ENCODE measurements around the gene RCE1.

Gene RCE1

GRCh38 chr11:66810576-66811185, 32.6 kb upstream of the RCE1 start:
- no peak for TF ChIP-seq EZH2 (IDR thresholded peaks at IDR 0.05; ENCODE audit: borderline replicate concordance, low read depth, low read length, severe bottlenecking)
- TF ChIP-seq CTCF (IDR thresholded peaks at IDR 0.05; ENCODE audit: borderline replicate concordance, extremely low read depth, low read length, poor library complexity, severe bottlenecking): no peak
- Histone ChIP-seq H3K4me3 (ENCODE audit: low read depth in 1 of 2, low read length in 2 of 2) (no peak overlapping the region), H3K9ac (ENCODE audit: low read depth, low read length) (no peak overlapping the region), H4K20me1 (ENCODE audit: insufficient read depth, low read length) (no peaks in the 10 kb centered on the region), H3K4me1 (ENCODE audit: insufficient read depth, low read length) (no peaks in the 10 kb centered on the region), H3K27me3 (ENCODE audit: insufficient read depth, low read length, poor library complexity) (no peaks in the 10 kb centered on the region), H3K36me3 (ENCODE audit: insufficient read depth, low read length) (no peaks in the 10 kb centered on the region), H3K9me3 (ENCODE audit: insufficient read depth, low read length, severe bottlenecking) (no peaks in the 10 kb centered on the region), H3K27ac (ENCODE audit: low read length) (no peak overlapping the region), H3K4me2 (ENCODE audit: insufficient read depth, low read length) (no peak overlapping the region), H3K79me2 (ENCODE audit: insufficient read depth, low read length) (no peaks in the 10 kb centered on the region), H2AFZ (ENCODE audit: low read depth, low read length) (no peak overlapping the region)
- DNase-seq (no peak), ATAC-seq (ENCODE audit: insufficient read depth, low read depth) (no peak)

GRCh38 chr11:66814678-66815077, 28.6 kb upstream of the RCE1 start:
- H3K79me2 ChIP-seq (ENCODE audit: insufficient read depth, low read length): no peaks in the 10 kb centered on the region
- H3K4me1 ChIP-seq (ENCODE audit: insufficient read depth, low read length): no peaks in the 10 kb centered on the region
- no peak overlapping the region for H3K4me2 ChIP-seq (ENCODE audit: insufficient read depth, low read length)
- ATAC-seq (ENCODE audit: insufficient read depth, low read depth) (no peak), DNase-seq (no peak)
- no peak overlapping the region for H3K4me3 ChIP-seq (ENCODE audit: low read depth in 1 of 2, low read length in 2 of 2)
- H3K9ac ChIP-seq (ENCODE audit: low read depth, low read length): no peak overlapping the region
- TF ChIP-seq EZH2 (IDR thresholded peaks at IDR 0.05; ENCODE audit: borderline replicate concordance, low read depth, low read length, severe bottlenecking) (no peak), CTCF (IDR thresholded peaks at IDR 0.05; ENCODE audit: borderline replicate concordance, extremely low read depth, low read length, poor library complexity, severe bottlenecking) (no peak)
- no peak overlapping the region for H3K27ac ChIP-seq (ENCODE audit: low read length)
- H3K36me3 ChIP-seq (ENCODE audit: insufficient read depth, low read length): no peaks in the 10 kb centered on the region
- H4K20me1 ChIP-seq (ENCODE audit: insufficient read depth, low read length): no peaks in the 10 kb centered on the region
- no peaks in the 10 kb centered on the region for H3K27me3 ChIP-seq (ENCODE audit: insufficient read depth, low read length, poor library complexity)
- H3K9me3 ChIP-seq (ENCODE audit: insufficient read depth, low read length, severe bottlenecking): no peaks in the 10 kb centered on the region
- H2AFZ ChIP-seq (ENCODE audit: low read depth, low read length): no peak overlapping the region

- H3K9me3 ChIP-seq (ENCODE audit: insufficient read depth, low read length, severe bottlenecking): no peaks in the 10 kb centered on the region
- no peaks in the 10 kb centered on the region for H3K36me3 ChIP-seq (ENCODE audit: insufficient read depth, low read length)
- TF ChIP-seq EZH2 (IDR thresholded peaks at IDR 0.05; ENCODE audit: borderline replicate concordance, low read depth, low read length, severe bottlenecking) (no peak), CTCF (IDR thresholded peaks at IDR 0.05; ENCODE audit: borderline replicate concordance, extremely low read depth, low read length, poor library complexity, severe bottlenecking) (no peak)
- H3K27me3 ChIP-seq (ENCODE audit: insufficient read depth, low read length, poor library complexity): no peaks in the 10 kb centered on the region
- H3K79me2 ChIP-seq (ENCODE audit: insufficient read depth, low read length): no peaks in the 10 kb centered on the region
- H3K9ac ChIP-seq (ENCODE audit: low read depth, low read length): no peak overlapping the region
- H3K4me2 ChIP-seq (ENCODE audit: insufficient read depth, low read length): no peak overlapping the region
- no peak overlapping the region for H3K27ac ChIP-seq (ENCODE audit: low read length)
- no peaks in the 10 kb centered on the region for H3K4me1 ChIP-seq (ENCODE audit: insufficient read depth, low read length)
- no peak for DNase-seq
- ATAC-seq (ENCODE audit: insufficient read depth, low read depth): no peak
- H2AFZ ChIP-seq (ENCODE audit: low read depth, low read length): no peak overlapping the region
- H4K20me1 ChIP-seq (ENCODE audit: insufficient read depth, low read length): no peaks in the 10 kb centered on the region
- H3K4me3 ChIP-seq (ENCODE audit: low read depth in 1 of 2, low read length in 2 of 2): no peak overlapping the region
Measured at GRCh38 chr11:66815646-66816045, 27.6 kb upstream of the RCE1 start.

Measured in DND-41 (cell line).